ENCODE results near the gene C1QTNF5. TPM values are rescaled to one million over a fixed set of nuclear protein-coding genes. Genes with fewer than 3 reads are reported as not detected.

The C1QTNF5 gene
- total and polyA plus RNA-seq, 2 donors (not counting 1 experiment from before 2014, with no cell fraction given) = not detected

- peaks cover 0 to 3% (median 0%) of the 10 kb centered on the region in 3 donors for H3K9me3 ChIP-seq (ENCODE audit: control extremely low read depth in 1 of 3, control insufficient read depth in 2 of 3, insufficient read depth in 1 of 3, low read length in 2 of 3)
- peaks cover 7% of the 10 kb centered on the region for H4K20me1 ChIP-seq (ENCODE audit: control insufficient read depth, insufficient read depth, low read length, poor library complexity, severe bottlenecking)
- Mint-ChIP-seq H3K27me3 (peaks cover 40% of the 10 kb centered on the region), H3K9me3 (ENCODE audit: insufficient read depth) (no peaks in the 10 kb centered on the region), H3K4me3 (peak overlapping the region; percentile 76), H3K4me1 (peaks cover 33% of the 10 kb centered on the region), H3K27ac (no peak overlapping the region)
- peak overlapping the region; percentile 45 for H2AFZ ChIP-seq (ENCODE audit: insufficient read depth, low read depth, low read length, poor library complexity, severe bottlenecking)
- H3K36me3 ChIP-seq (replicated peaks in 1 of 2; ENCODE audit: control extremely low read depth in 1 of 2, control insufficient read depth in 1 of 2, extremely low read depth in 1 of 2, insufficient read depth in 2 of 2, low read length in 1 of 2) = peaks cover 0 to 2% of the 10 kb centered on the region in 2 experiments
- WGBS (ENCODE audit: insufficient coverage) = 14% methylated on average over 86 of the region's 86 CpGs
- peak overlapping the region; percentile 76 for H3K4me2 ChIP-seq (replicated peaks; ENCODE audit: low read depth, low read length, poor library complexity, severe bottlenecking)
- intact Hi-C loops (cut with micrococcal nuclease) = no loop called here
- H3K4me3 ChIP-seq (ENCODE audit: control extremely low read depth in 1 of 5, extremely low read depth in 1 of 5, insufficient read depth in 1 of 5, low read depth in 2 of 5, low read length in 4 of 5) = peak overlapping the region in 2 of 5 experiments; percentile 9 to 20
- peaks cover 37 to 38% of the 10 kb centered on the region in 2 donors for H3K4me1 ChIP-seq (ENCODE audit: control insufficient read depth in 2 of 2, insufficient read depth in 2 of 2, low read length in 2 of 2)
- ChIA-PET POLR2A (interaction anchor here (0.5 kb wide), 1 partner anchor 556 kb away, joined by 4 read pairs; no protein-coding TSS in a partner anchor), CTCF (interaction anchor here (0.6 to 4.0 kb wide), 5 partner anchors 13 to 173 kb away, joined by 3 to 45 read pairs (median 6); partner anchors contain the start of gene USP2)
- peak overlapping the region; percentile 32 for H3K9ac ChIP-seq (ENCODE audit: low read length)
- H3K79me2 ChIP-seq (ENCODE audit: control insufficient read depth, insufficient read depth, low read length) = peaks cover 5% of the 10 kb centered on the region
- ATAC-seq (ENCODE audit: low read depth) (no peak), DNase-seq (peak; percentile 53)
- H3K27ac ChIP-seq (ENCODE audit: low read length in 2 of 2) = no peak overlapping the region
- TF ChIP-seq CTCF (IDR thresholded peaks at IDR 0.05) (peak; percentile 66), EZH2 (IDR thresholded peaks at IDR 0.05; ENCODE audit: borderline replicate concordance, insufficient read depth, low read depth, low read length, poor library complexity, severe bottlenecking) (peak; percentile 50)
- H3K27me3 ChIP-seq (replicated peaks in 1 of 4; ENCODE audit: control extremely low read depth in 1 of 4, control insufficient read depth in 3 of 4, insufficient read depth in 4 of 4, low read length in 3 of 4) = peaks cover 0 to 55% (median 30%) of the 10 kb centered on the region in 4 experiments
Measured at GRCh38 chr11:119339589-119340334, 921 bp downstream of the C1QTNF5 start.

All from B cell (primary cell).